ENCODE results near the gene NAXE. TPM values are rescaled to one million over a fixed set of nuclear protein-coding genes. Genes with fewer than 3 reads are reported as not detected.

Gene NAXE
- total and polyA plus RNA-seq, 7 experiments from 2014 or later = 25.6 to 113 (median 41.8) TPM

- CTCF ChIA-PET = no interaction called here
- intact Hi-C loops (cut with micrococcal nuclease) = no loop called here
- no peak for DNase-seq
- Histone ChIP-seq H3K9me3 (ENCODE audit: control insufficient read depth in 2 of 3, low read length in 3 of 3) (no peaks in the 10 kb centered on the region), H3K27ac (ENCODE audit: low read depth, low read length) (no peak overlapping the region), H3K36me3 (ENCODE audit: control insufficient read depth in 2 of 3, insufficient read depth in 3 of 3, low read length in 3 of 3) (no peaks in the 10 kb centered on the region), H3K4me3 (ENCODE audit: low read length) (no peak overlapping the region), H3K27me3 (ENCODE audit: control insufficient read depth in 2 of 2, insufficient read depth in 2 of 2, low read length in 2 of 2) (no peaks in the 10 kb centered on the region), H3K4me1 (ENCODE audit: control insufficient read depth in 2 of 2, insufficient read depth in 2 of 2, low read length in 2 of 2) (no peaks in the 10 kb centered on the region)
- POLR2A ChIA-PET = no interaction called here
- ATAC-seq = no peak
- H3K36me3 Mint-ChIP-seq = peaks cover 0 to 4% (median 0%) of the 10 kb centered on the region in 5 donors
- H3K4me1 Mint-ChIP-seq = peaks cover 0 to 1% (median 0%) of the 10 kb centered on the region in 7 donors
- H3K9me3 Mint-ChIP-seq = no peaks in the 10 kb centered on the region
- no peak overlapping the region for H3K27ac Mint-ChIP-seq
- H3K4me3 Mint-ChIP-seq = no peak overlapping the region
- no peaks in the 10 kb centered on the region for H3K27me3 Mint-ChIP-seq
These were observed 31.7 kb upstream of the NAXE start for GRCh38 chr1:156559797-156560385.

GRCh38 chr1:156560585-156561163, 30.9 kb upstream of the NAXE start:
- DNase-seq = no peak

DNA sequence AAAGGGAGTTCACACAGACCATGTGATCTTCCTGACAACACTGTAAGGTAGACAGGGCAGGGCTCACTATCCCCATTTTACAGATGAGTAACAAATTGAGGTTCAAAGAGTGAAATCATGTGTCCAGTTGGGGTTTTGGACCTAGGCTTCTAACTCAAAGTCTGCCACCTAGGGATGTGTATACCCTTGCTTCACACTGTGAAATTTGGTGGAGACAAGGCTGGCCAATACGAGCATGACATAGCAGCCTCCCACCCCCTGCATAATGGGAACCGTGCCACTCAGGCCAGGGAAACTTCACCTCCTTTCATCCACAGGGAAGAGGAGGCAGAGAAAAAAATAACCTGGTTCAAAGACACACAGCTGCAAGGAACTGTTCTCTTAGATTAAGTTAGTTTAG, 26.1 kb upstream of the NAXE start:
- Mint-ChIP-seq H3K4me3 (no peak overlapping the region), H3K9me3 (no peaks in the 10 kb centered on the region), H3K4me1 (peaks cover 0 to 3% (median 0%) of the 10 kb centered on the region in 7 donors), H3K27me3 (peaks cover 0 to 7% (median 5%) of the 10 kb centered on the region in 5 donors), H3K36me3 (peaks cover 0 to 10% (median 0%) of the 10 kb centered on the region in 5 donors), H3K27ac (no peak overlapping the region)
- ChIA-PET CTCF (no interaction called here), POLR2A (interaction anchor here (0.6 kb wide), 1 partner anchor 620 kb away, joined by 3 read pairs; no protein-coding TSS in a partner anchor)
- Histone ChIP-seq H3K9me3 (ENCODE audit: control insufficient read depth in 2 of 3, low read length in 3 of 3) (no peaks in the 10 kb centered on the region), H3K4me1 (ENCODE audit: control insufficient read depth in 2 of 2, insufficient read depth in 2 of 2, low read length in 2 of 2) (no peaks in the 10 kb centered on the region), H3K4me3 (ENCODE audit: low read length) (no peak overlapping the region), H3K27ac (ENCODE audit: low read depth, low read length) (no peak overlapping the region), H3K36me3 (ENCODE audit: control insufficient read depth in 2 of 3, insufficient read depth in 3 of 3, low read length in 3 of 3) (no peaks in the 10 kb centered on the region), H3K27me3 (ENCODE audit: control insufficient read depth in 2 of 2, insufficient read depth in 2 of 2, low read length in 2 of 2) (no peaks in the 10 kb centered on the region)
- intact Hi-C loops (cut with micrococcal nuclease) = no loop called here
- DNase-seq = no peak
- ATAC-seq = no peak

More at GRCh38 chr1:156560585-156561163, 30.9 kb upstream of the NAXE start:
- no peak overlapping the region for H3K4me3 Mint-ChIP-seq
- Histone ChIP-seq H3K4me1 (ENCODE audit: control insufficient read depth in 2 of 2, insufficient read depth in 2 of 2, low read length in 2 of 2) (no peaks in the 10 kb centered on the region), H3K36me3 (ENCODE audit: control insufficient read depth in 2 of 3, insufficient read depth in 3 of 3, low read length in 3 of 3) (no peaks in the 10 kb centered on the region), H3K4me3 (ENCODE audit: low read length) (no peak overlapping the region), H3K27me3 (ENCODE audit: control insufficient read depth in 2 of 2, insufficient read depth in 2 of 2, low read length in 2 of 2) (no peaks in the 10 kb centered on the region), H3K27ac (ENCODE audit: low read depth, low read length) (no peak overlapping the region), H3K9me3 (ENCODE audit: control insufficient read depth in 2 of 3, low read length in 3 of 3) (no peaks in the 10 kb centered on the region)
- no peaks in the 10 kb centered on the region for H3K9me3 Mint-ChIP-seq
- H3K36me3 Mint-ChIP-seq = peaks cover 0 to 4% (median 0%) of the 10 kb centered on the region in 5 donors
- intact Hi-C loops (cut with micrococcal nuclease) = no loop called here
- no peak for ATAC-seq
- no peaks in the 10 kb centered on the region for H3K27me3 Mint-ChIP-seq
- H3K4me1 Mint-ChIP-seq = peaks cover 0 to 1% (median 0%) of the 10 kb centered on the region in 7 donors
- no peak overlapping the region for H3K27ac Mint-ChIP-seq
- POLR2A ChIA-PET = interaction anchor here (0.6 kb wide), 1 partner anchor 11 kb away, joined by 3 read pairs; no protein-coding TSS in a partner anchor
- CTCF ChIA-PET = no interaction called here

DNA sequence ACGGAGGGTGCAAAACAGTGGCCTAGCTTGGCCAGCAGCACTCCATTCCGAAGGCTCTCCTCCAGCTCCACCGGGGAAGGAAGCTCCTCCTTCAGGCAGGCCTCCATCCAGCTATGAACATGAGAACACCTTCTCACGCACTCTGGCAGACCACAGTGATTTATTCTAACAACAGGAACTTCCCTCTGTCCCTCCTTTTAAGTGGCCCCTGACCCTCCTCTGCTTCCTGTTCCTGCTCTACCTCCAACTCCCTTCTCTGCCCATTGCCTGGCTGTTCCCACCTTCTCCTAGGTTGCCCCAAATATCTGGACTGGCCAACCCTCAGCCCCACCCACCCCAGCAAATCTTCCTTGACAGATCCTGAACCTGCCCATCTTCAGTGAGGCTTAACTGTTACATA, 25.1 kb upstream of the NAXE start:
- H3K9me3 Mint-ChIP-seq = peaks cover 0 to 2% (median 0%) of the 10 kb centered on the region in 11 donors
- Histone ChIP-seq H3K27me3 (ENCODE audit: control insufficient read depth in 2 of 2, insufficient read depth in 2 of 2, low read length in 2 of 2) (peaks cover 0 to 4% of the 10 kb centered on the region in 2 donors), H3K9me3 (ENCODE audit: control insufficient read depth in 2 of 3, low read length in 3 of 3) (no peaks in the 10 kb centered on the region), H3K4me1 (ENCODE audit: control insufficient read depth in 2 of 2, insufficient read depth in 2 of 2, low read length in 2 of 2) (no peaks in the 10 kb centered on the region), H3K27ac (ENCODE audit: low read depth, low read length) (no peak overlapping the region), H3K4me3 (ENCODE audit: low read length) (no peak overlapping the region), H3K36me3 (ENCODE audit: control insufficient read depth in 2 of 3, insufficient read depth in 3 of 3, low read length in 3 of 3) (no peaks in the 10 kb centered on the region)
- ATAC-seq (no peak), DNase-seq (no peak)
- peaks cover 0 to 12% (median 3%) of the 10 kb centered on the region in 7 donors for H3K4me1 Mint-ChIP-seq
- H3K4me3 Mint-ChIP-seq = no peak overlapping the region
- intact Hi-C loops (cut with micrococcal nuclease) = no loop called here
- H3K27ac Mint-ChIP-seq = no peak overlapping the region
- H3K36me3 Mint-ChIP-seq = peaks cover 0 to 10% (median 0%) of the 10 kb centered on the region in 5 donors
- CTCF ChIA-PET = interaction anchor here (1.6 kb wide), 1 partner anchor 21 kb away, joined by 4 read pairs; no protein-coding TSS in a partner anchor
- H3K27me3 Mint-ChIP-seq = peaks cover 0 to 16% (median 14%) of the 10 kb centered on the region in 5 donors
- POLR2A ChIA-PET = interaction anchor here (0.5 kb wide), 1 partner anchor 13 kb away, joined by 3 read pairs; no protein-coding TSS in a partner anchor

DNA sequence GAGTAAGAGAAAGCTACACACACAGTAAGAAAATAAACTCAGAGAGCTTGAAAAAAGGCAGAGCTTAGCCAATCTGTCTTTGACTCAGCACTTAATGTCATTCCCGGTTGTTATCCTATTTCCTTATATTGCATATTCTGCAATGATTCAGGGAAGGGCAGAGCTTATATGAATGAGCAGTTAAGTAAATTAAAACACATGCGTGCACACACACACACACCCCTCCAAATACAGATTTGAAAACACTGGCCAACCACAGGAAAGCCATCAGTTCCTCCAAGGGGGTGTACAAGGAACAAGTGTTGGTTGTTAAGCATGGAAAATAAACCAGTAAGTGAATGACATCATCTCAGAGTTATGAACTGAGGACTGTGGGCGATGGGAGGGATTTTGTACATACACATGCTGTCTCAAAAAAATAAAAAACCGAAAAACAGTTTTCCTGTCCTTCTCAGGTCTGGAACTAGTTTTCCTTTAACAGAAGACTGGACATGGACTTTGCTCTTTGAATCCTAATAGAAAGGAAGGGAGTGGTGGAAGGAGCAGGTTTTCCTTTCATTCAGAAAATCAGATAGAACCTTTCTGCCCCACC, 20.2 kb upstream of the NAXE start:
- peaks cover 0 to 16% of the 10 kb centered on the region in 2 donors for H3K27me3 ChIP-seq (ENCODE audit: control insufficient read depth in 2 of 2, insufficient read depth in 2 of 2, low read length in 2 of 2)
- Mint-ChIP-seq H3K9me3 (peaks cover 0 to 2% (median 0%) of the 10 kb centered on the region in 11 donors), H3K36me3 (peaks cover 0 to 11% (median 0%) of the 10 kb centered on the region in 5 donors), H3K4me3 (peak overlapping the region in 5 of 10 donors; percentile 83 to 94 (median 84)), H3K27ac (no peak overlapping the region), H3K27me3 (peaks cover 16 to 41% (median 32%) of the 10 kb centered on the region in 5 donors), H3K4me1 (peaks cover 10 to 27% (median 19%) of the 10 kb centered on the region in 7 donors)
- H3K9me3 ChIP-seq (ENCODE audit: control insufficient read depth in 2 of 3, low read length in 3 of 3) = no peaks in the 10 kb centered on the region
- no peaks in the 10 kb centered on the region for H3K36me3 ChIP-seq (ENCODE audit: control insufficient read depth in 2 of 3, insufficient read depth in 3 of 3, low read length in 3 of 3)
- H3K27ac ChIP-seq (ENCODE audit: low read depth, low read length) = no peak overlapping the region
- ChIA-PET CTCF (interaction anchor here (1.0 kb wide), 1 partner anchor 37 kb away, joined by 3 read pairs; no protein-coding TSS in a partner anchor), POLR2A (interaction anchor here (0.6 to 1.4 kb wide), 3 partner anchors 16 to 1015 kb away, joined by 3 to 5 read pairs (median 4); partner anchors contain the start of gene MEF2D)
- no peak for DNase-seq
- intact Hi-C loops (cut with micrococcal nuclease) = loop anchor here in 1 of 2 donors (5.0 kb wide), 1 partner anchor 36 kb away; no protein-coding TSS in a partner anchor
- ATAC-seq = no peak
- H3K4me3 ChIP-seq (ENCODE audit: low read length) = no peak overlapping the region
- H3K4me1 ChIP-seq (ENCODE audit: control insufficient read depth in 2 of 2, insufficient read depth in 2 of 2, low read length in 2 of 2) = peaks cover 4 to 9% of the 10 kb centered on the region in 2 donors

GRCh38 chr1:156571919-156572662, 19.5 kb upstream of the NAXE start, which contains the start of gene IQGAP3:
TSS of gene IQGAP3 (minus strand) at chr1:156572565. CDS start at chr1:156572529, 36 bp downstream.
- Histone ChIP-seq H3K4me1 (ENCODE audit: control insufficient read depth in 2 of 2, insufficient read depth in 2 of 2, low read length in 2 of 2) (peaks cover 4 to 9% of the 10 kb centered on the region in 2 donors), H3K4me3 (ENCODE audit: low read length) (peak within 1 kb of the TSS; percentile 41), H3K36me3 (ENCODE audit: control insufficient read depth in 2 of 3, insufficient read depth in 3 of 3, low read length in 3 of 3) (no peaks in the 10 kb centered on the region), H3K27ac (ENCODE audit: low read depth, low read length) (no peak within 1 kb of the TSS), H3K9me3 (ENCODE audit: control insufficient read depth in 2 of 3, low read length in 3 of 3) (no peaks in the 10 kb centered on the region), H3K27me3 (ENCODE audit: control insufficient read depth in 2 of 2, insufficient read depth in 2 of 2, low read length in 2 of 2) (peaks cover 0 to 16% of the 10 kb centered on the region in 2 donors)
- ChIA-PET POLR2A (interaction anchor here (0.5 to 1.6 kb wide), 4 partner anchors 10 to 143 kb away, joined by 3 to 4 read pairs (median 3); no protein-coding TSS in a partner anchor), CTCF (interaction anchor here (0.7 to 1.0 kb wide), 2 partner anchors 36 to 52 kb away, joined by 3 read pairs; no protein-coding TSS in a partner anchor)
- peaks cover 0 to 2% (median 0%) of the 10 kb centered on the region in 11 donors for H3K9me3 Mint-ChIP-seq
- peak within 1 kb of the TSS; percentile 69 to 94 (median 84) for H3K4me3 Mint-ChIP-seq
- H3K27me3 Mint-ChIP-seq = peaks cover 16 to 41% (median 32%) of the 10 kb centered on the region in 5 donors
- peaks cover 0 to 9% (median 0%) of the 10 kb centered on the region in 5 donors for H3K36me3 Mint-ChIP-seq
- peak; percentile 49 to 74 (median 63) for DNase-seq
- H3K4me1 Mint-ChIP-seq = peaks cover 10 to 27% (median 19%) of the 10 kb centered on the region in 7 donors
- ATAC-seq = peak; percentile 93
- H3K27ac Mint-ChIP-seq = peak within 1 kb of the TSS in 5 of 9 donors; percentile 38 to 84 (median 59)
- intact Hi-C loops (cut with micrococcal nuclease) = loop anchor here (1.0 to 5.0 kb wide), 8 partner anchors 19 to 116 kb away; partner anchors contain the start of genes MEF2D (in 1 of the 2) and NAXE (in 1 of the 2)

All from naive thymus-derived CD4-positive, alpha-beta T cell (primary cell).